Measurements from ENCODE around the gene MOGAT1. TPM values are rescaled to one million over a fixed set of nuclear protein-coding genes. Genes with fewer than 3 reads are reported as not detected.

Gene MOGAT1
- total and polyA plus RNA-seq, 9 of the 15 experiments (the other 6 are each of a cell fraction or from before 2014, with no cell fraction given), result not detected

GRCh38 chr2:222627764-222628163, 43.7 kb upstream of the MOGAT1 start (continued):
- TF ChIP-seq ZNF318 (IDR thresholded peaks at IDR 0.05; ENCODE audit: borderline replicate concordance in 1 of 2, low read depth in 1 of 2), result no peak
- TF ChIP-seq ILK (tag; IDR thresholded peaks at IDR 0.05; ENCODE audit: borderline replicate concordance, low read depth), result no peak
- TF ChIP-seq ZFX (CRISPR knock-in tag; IDR thresholded peaks at IDR 0.05), result no peak
